Prostate gland (tissue), 2 donors: ENCODE data around the gene NRDC. TPM values are rescaled to one million over a fixed set of nuclear protein-coding genes. Genes with fewer than 3 reads are reported as not detected.

Experiments used
- DNase-seq: peaks from one replicate; pipeline ENCODE4 v3.0.0-alpha.2; 2019; ENCODE audit warnings: low spot score
- H3K27ac ChIP-seq, 2 donors: fragments of 200-600 bp; sonication (generic); 2 replicates each; pipeline ENCODE4 v1.5.1; 2017 to 2019
- H3K27me3 ChIP-seq: fragments of 200-600 bp; sonication (generic); replicated peaks from 2 replicates; pipeline ENCODE4 v1.5.1; 2019; ENCODE audit not compliant: insufficient read depth
- H3K36me3 ChIP-seq, 2 donors: fragments of 200-600 bp; sonication (generic); 1 replicate in 1 of 2; 2 replicates in 1 of 2; pipeline versions ENCODE4 v1.5.1 to v1.8.1; 2017 to 2019
- H3K4me1 ChIP-seq: fragments of 200-600 bp; sonication (generic); replicated peaks from 2 replicates; pipeline ENCODE4 v1.5.1; 2019
- H3K4me3 ChIP-seq, 2 donors: fragments of 200-600 bp; sonication (generic); 2 replicates each; pipeline ENCODE4 v1.5.1; 2017 to 2019
- H3K9me3 ChIP-seq: fragments of 200-600 bp; sonication (generic); 2 replicates; pipeline ENCODE4 v1.5.1; 2017
- POLR2A ChIP-seq: fragments of 450-650 bp; IDR thresholded peaks from one replicate; pipeline ENCODE4 v1.6.1; 2016; ENCODE audit warnings: antibody characterized with exemption, mild to moderate bottlenecking
- POLR2AphosphoS5 ChIP-seq: sonication (generic); formaldehyde crosslinking; IDR thresholded peaks from one replicate; pipeline ENCODE4 v1.6.1; 2017; ENCODE audit warnings: antibody characterized with exemption
- WGBS: methylation state at CpG from one replicate; pipeline ENCODE4 v1.1.5; 2018; 5-methylcytosine and 5-hydroxymethylcytosine counted together
- intact Hi-C: fragments of 100-400 bp; cut with DNase I; formaldehyde crosslinking; loops from one replicate; pipeline ENCODE4 v1.14.2; 2022
- total RNA-seq, 2 donors: library from RNA; depleted of rRNA; stranded (reverse); fragments of >200 nt; gene quantifications; one replicate each; pipeline ENCODE4 v1.1.0, GENCODE V29; 2016
- TF ChIP-seq, protein P1 (sequence below), 4 experiments: fragments of 200-600 bp in 2 of 4; fragments of 450-650 bp in 2 of 4; sonication (generic) in 2 of 4; IDR thresholded peaks; 1 replicate in 3 of 4; 2 replicates in 1 of 4; pipeline ENCODE4 v1.5.1; 2016 to 2019; ENCODE audit warnings: antibody characterized with exemption in 4 of 4, mild to moderate bottlenecking in 2 of 4, moderate library complexity in 2 of 4

NRDC gene
- total RNA-seq, 2 donors from 2014 or later, result 48.5 to 67.7 TPM

DNA sequence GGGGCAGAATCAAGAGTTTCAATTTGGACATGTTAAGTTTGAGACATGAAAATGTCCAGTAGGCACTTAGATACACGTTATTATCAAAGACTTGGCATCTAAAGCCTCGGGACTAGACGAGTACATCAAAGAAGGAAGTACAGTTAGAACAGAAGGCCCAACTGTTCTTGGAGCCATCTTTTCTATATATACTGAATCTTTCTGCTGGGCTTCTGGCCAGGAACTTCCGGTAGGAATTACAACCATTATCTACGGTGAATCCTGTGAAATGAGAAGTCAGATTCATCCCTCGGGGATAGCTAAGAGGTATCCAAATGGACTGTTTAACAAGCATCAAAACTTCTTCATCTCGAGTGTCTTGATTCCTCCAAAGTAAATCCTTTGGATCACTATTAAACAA is 34.4 kb upstream of the NRDC start:
- Histone ChIP-seq H3K36me3 (no peaks in the 10 kb centered on the region), H3K9me3 (no peaks in the 10 kb centered on the region), H3K27me3 (no peaks in the 10 kb centered on the region), H3K27ac (no peak overlapping the region), H3K4me1 (no peaks in the 10 kb centered on the region), H3K4me3 (no peak overlapping the region)
- DNase-seq, result no peak
- TF ChIP-seq POLR2A (no peak), POLR2AphosphoS5 (no peak)
- TF ChIP-seq, protein P1, sequence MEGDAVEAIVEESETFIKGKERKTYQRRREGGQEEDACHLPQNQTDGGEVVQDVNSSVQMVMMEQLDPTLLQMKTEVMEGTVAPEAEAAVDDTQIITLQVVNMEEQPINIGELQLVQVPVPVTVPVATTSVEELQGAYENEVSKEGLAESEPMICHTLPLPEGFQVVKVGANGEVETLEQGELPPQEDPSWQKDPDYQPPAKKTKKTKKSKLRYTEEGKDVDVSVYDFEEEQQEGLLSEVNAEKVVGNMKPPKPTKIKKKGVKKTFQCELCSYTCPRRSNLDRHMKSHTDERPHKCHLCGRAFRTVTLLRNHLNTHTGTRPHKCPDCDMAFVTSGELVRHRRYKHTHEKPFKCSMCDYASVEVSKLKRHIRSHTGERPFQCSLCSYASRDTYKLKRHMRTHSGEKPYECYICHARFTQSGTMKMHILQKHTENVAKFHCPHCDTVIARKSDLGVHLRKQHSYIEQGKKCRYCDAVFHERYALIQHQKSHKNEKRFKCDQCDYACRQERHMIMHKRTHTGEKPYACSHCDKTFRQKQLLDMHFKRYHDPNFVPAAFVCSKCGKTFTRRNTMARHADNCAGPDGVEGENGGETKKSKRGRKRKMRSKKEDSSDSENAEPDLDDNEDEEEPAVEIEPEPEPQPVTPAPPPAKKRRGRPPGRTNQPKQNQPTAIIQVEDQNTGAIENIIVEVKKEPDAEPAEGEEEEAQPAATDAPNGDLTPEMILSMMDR (IDR thresholded peaks at IDR 0.05), result no peak
- WGBS, result 62% methylated on average over 7 of the region's 7 CpGs
- intact Hi-C loops, result no loop called here

DNA sequence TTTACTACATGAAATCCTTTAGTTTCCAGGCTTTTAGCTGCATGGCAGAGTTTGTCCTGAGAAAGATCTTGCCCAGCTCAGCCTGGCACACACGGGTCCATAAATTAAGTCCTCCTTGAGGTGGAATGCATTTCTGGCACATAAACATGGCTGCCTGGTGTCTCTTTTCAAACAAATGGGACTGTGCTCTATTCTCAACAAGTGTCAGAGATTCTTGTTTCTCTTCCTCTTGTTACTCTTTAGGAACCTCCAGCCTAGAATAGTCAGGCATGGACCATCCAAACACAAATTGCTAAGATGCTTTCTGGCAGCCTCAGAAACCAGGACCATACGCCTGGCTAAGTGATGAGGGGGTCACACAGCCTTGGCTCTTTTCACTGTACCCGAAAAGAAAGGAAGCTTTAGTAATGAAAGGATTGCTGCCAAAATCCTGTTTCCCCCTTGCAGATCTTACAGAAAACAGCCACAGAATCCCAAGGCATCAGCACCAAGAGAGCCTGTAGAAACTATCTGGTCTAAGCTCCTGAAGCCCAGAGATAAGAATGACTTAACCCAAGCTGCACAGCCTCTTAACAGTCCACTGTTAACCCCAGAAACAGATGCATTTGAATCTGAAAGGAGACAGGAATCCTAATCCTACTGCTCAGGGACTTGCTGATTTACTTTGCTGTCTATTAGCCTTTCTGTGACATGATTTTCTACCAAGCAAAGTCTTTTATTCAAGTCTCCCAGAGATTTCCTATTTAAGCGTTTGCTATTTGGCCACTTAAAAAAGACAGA is 31.9 kb upstream of the NRDC start:
- Histone ChIP-seq H3K9me3 (no peaks in the 10 kb centered on the region), H3K4me3 (no peak overlapping the region), H3K27me3 (no peaks in the 10 kb centered on the region), H3K4me1 (no peaks in the 10 kb centered on the region), H3K36me3 (no peaks in the 10 kb centered on the region), H3K27ac (no peak overlapping the region)
- 68% methylated on average over 4 of the region's 4 CpGs for WGBS
- TF ChIP-seq POLR2A, result no peak
- no peak for DNase-seq
- intact Hi-C loops, result no loop called here

DNA sequence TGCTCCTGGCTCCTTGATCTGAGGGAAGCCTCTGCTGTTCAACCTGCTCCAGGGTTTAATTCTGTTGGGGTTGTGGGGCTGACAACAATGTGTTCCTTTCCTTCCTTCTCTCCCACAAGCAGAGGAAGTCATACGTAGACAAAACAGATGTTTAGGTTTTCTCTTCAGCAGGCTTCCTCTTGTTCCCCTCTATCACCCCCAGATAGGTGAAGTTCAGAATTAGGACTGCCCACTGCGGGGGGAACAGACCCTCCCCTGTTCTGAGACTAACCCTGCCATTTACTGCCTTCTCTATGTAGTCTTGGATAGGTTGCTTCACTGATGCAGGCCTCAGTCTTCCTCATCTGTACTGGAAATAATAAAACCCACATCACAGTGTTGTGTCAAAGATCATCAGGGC is 30.0 kb upstream of the NRDC start:
- TF ChIP-seq, protein P1 (IDR thresholded peaks at IDR 0.05), result no peak
- no peak for TF ChIP-seq POLR2A
- TF ChIP-seq POLR2AphosphoS5, result no peak

DNA sequence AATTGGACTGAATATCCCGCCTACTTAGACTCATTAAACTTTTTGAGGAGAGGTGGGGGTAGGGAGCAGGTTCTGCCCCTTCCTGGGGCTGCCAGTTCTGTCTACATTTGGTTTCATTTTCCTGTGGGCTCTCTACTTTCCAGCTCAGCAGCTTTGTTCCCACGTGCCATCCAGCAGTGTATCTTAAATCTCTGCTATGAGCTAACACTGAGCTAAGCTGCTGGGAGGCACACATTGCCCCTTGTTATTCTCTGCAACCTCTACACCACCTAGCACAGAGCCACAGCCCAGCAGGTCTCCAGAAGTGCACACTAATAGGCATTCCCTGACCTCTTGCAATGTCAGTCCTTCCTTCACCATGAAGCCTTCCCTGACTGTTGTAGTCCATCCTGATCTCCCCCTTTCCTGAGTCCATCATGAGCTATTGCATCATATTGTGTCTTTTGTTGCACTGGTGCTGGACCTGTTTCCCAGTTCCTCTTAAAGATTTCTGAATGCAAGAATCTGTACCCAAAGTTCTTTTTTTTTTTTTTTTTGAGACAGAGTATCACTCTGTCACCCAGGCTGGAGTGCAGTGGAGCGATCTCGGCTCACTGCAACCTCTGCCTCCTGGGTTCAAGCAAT is 28.7 kb upstream of the NRDC start:
- Histone ChIP-seq H3K4me1 (no peaks in the 10 kb centered on the region), H3K4me3 (no peak overlapping the region), H3K27me3 (no peaks in the 10 kb centered on the region), H3K9me3 (no peaks in the 10 kb centered on the region), H3K27ac (no peak overlapping the region), H3K36me3 (no peaks in the 10 kb centered on the region)
- TF ChIP-seq, protein P1 (IDR thresholded peaks at IDR 0.05), result no peak
- TF ChIP-seq POLR2A (no peak), POLR2AphosphoS5 (no peak)
- DNase-seq, result no peak
- whole genome bisulfite sequencing, result 65% methylated on average over 4 of the region's 4 CpGs
- intact Hi-C loops, result no loop called here

More for the DNA sequence above, 30.0 kb upstream of the NRDC start:
- H3K4me3 ChIP-seq, result no peak overlapping the region
- H3K27me3 ChIP-seq, result no peaks in the 10 kb centered on the region
- no peaks in the 10 kb centered on the region for H3K36me3 ChIP-seq
- WGBS, result 78% methylated on average over 2 of the region's 2 CpGs
- H3K27ac ChIP-seq, result no peak overlapping the region
- intact Hi-C loops, result no loop called here
- no peaks in the 10 kb centered on the region for H3K4me1 ChIP-seq
- no peaks in the 10 kb centered on the region for H3K9me3 ChIP-seq
- DNase-seq, result no peak

GRCh38 chr1:51906306-51907078 is 28.0 kb upstream of the NRDC start:
- 45% methylated on average over 4 of the region's 4 CpGs for WGBS
- intact Hi-C loops, result no loop called here

More at GRCh38 chr1:51906306-51907078, 28.0 kb upstream of the NRDC start:
- Histone ChIP-seq H3K4me3 (no peak overlapping the region), H3K27ac (no peak overlapping the region), H3K9me3 (no peaks in the 10 kb centered on the region), H3K27me3 (no peaks in the 10 kb centered on the region), H3K36me3 (no peaks in the 10 kb centered on the region), H3K4me1 (no peaks in the 10 kb centered on the region)
- DNase-seq, result no peak
- TF ChIP-seq POLR2AphosphoS5 (no peak), POLR2A (no peak)
- TF ChIP-seq, protein P1 (IDR thresholded peaks at IDR 0.05), result no peak
